ENCODE results near the gene CDC42BPB.

GRCh38 chr14:103052407-103052806 lies 4.9 kb downstream of the CDC42BPB start:
- TF ChIP-seq CTCF (IDR thresholded peaks at IDR 0.05; ENCODE audit: insufficient read depth, low read length, poor library complexity, severe bottlenecking) (no peak), EZH2phosphoT487 (conservative IDR thresholded peaks at IDR 0.05; ENCODE audit: low read length) (no peak)

Data from SU-DHL-6 (cell line).